K562 (cell line): ENCODE measurements around the gene KIF1A. TPM values are rescaled to one million over a fixed set of nuclear protein-coding genes. Genes with fewer than 3 reads are reported as not detected.

Source experiments
- E2F1 ChIP-seq: sonication (generic); formaldehyde crosslinking; IDR thresholded peaks from 2 replicates; pipeline ENCODE4 v1.8.1; 2023; ENCODE audit warnings: mild to moderate bottlenecking, missing genetic modification reagents, moderate library complexity
- MAFK ChIP-seq: IDR thresholded peaks from 2 replicates; pipeline ENCODE4 v1.6.1; 2011; ENCODE audit warnings: low read length, improper control_type of control experiment
- MTA1 ChIP-seq: fragments of 450-650 bp; IDR thresholded peaks from 2 replicates; pipeline ENCODE4 v1.6.1; 2017; ENCODE audit warnings: borderline replicate concordance
- SAP30 ChIP-seq: fragments of 200-600 bp; sonication (generic); IDR thresholded peaks from 2 replicates; pipeline ENCODE4 v1.6.1; 2012; ENCODE audit warnings: borderline replicate concordance, low read depth, mild to moderate bottlenecking, moderate library complexity, low read length, control low read depth, inconsistent platforms; ENCODE audit not compliant: insufficient read depth, poor library complexity, severe bottlenecking
- SIRT6 ChIP-seq: IDR thresholded peaks from one replicate; pipeline ENCODE4 v1.6.1; 2012; ENCODE audit warnings: low read depth, mild to moderate bottlenecking, control low read depth, inconsistent platforms, low read length, moderate library complexity
- ZBTB5 ChIP-seq: fragments of 450-650 bp; IDR thresholded peaks from 2 replicates; pipeline ENCODE4 v1.6.1; 2017; ENCODE audit warnings: antibody characterized with exemption
- ZNF347 ChIP-seq: fragments of 450-650 bp; formaldehyde crosslinking; IDR thresholded peaks from 2 replicates; pipeline ENCODE4 v1.4.0; 2020; ENCODE audit warnings: low read depth, mild to moderate bottlenecking, moderate library complexity
- polyA plus RNA-seq, 8 experiments: library from polyadenylated mRNA; depleted of rRNA in 4 of 8; stranded (reverse) in 5 of 8; unstranded in 3 of 8; fragments of >200 nt; fragmentation: Nextera tagmentation in 2 of 8; fragmentation: Illumina TruSeq in 1 of 8; extraction: Ambion mirVana in 2 of 8; extraction: Trizol in 1 of 8; gene quantifications; 2 replicates each; pipeline versions ENCODE4 v1.2.1 to v1.2.3, GENCODE V29; 2011 to 2014; ENCODE audit warnings: inconsistent platforms in 1 of 8, missing spikeins in 1 of 8
- total RNA-seq, 7 experiments: library from RNA; depleted of rRNA in 6 of 7; stranded (reverse); fragments of >200 nt in 6 of 7; fragmentation: Illumina TruSeq in 2 of 7; extraction: Trizol in 2 of 7; gene quantifications; 2 replicates each; pipeline versions ENCODE4 v1.2.1 to v1.2.3, GENCODE V29; 2011 to 2021; ENCODE audit warnings: low replicate concordance in 1 of 7

KIF1A gene
- total and polyA plus RNA-seq, 9 of the 15 experiments (the other 6 are each of a cell fraction or from before 2014, with no cell fraction given): 0.07 to 1.4 (median 0.45) TPM; not detected in 2

- TF ChIP-seq E2F1 (CRISPR knock-in tag): no peak
- TF ChIP-seq SAP30: no peak
- TF ChIP-seq MAFK: no peak
- no peak for TF ChIP-seq SIRT6
- TF ChIP-seq ZNF347 (CRISPR knock-in tag): no peak
- TF ChIP-seq ZBTB5: no peak
- TF ChIP-seq MTA1: no peak
- TF ChIP-seq, all 486 proteins: peak for 0
These were observed 7.7 kb downstream of the KIF1A start (continued) for GRCh38 chr2:240812301-240812680.
